Measurements from ENCODE around the gene GULP1.
"Not testable (repeated sequence)": the region's sequence is repeated elsewhere in the genome, so short reads cannot be mapped to it uniquely, and the experiment has no call there.

The GULP1 gene

DNA sequence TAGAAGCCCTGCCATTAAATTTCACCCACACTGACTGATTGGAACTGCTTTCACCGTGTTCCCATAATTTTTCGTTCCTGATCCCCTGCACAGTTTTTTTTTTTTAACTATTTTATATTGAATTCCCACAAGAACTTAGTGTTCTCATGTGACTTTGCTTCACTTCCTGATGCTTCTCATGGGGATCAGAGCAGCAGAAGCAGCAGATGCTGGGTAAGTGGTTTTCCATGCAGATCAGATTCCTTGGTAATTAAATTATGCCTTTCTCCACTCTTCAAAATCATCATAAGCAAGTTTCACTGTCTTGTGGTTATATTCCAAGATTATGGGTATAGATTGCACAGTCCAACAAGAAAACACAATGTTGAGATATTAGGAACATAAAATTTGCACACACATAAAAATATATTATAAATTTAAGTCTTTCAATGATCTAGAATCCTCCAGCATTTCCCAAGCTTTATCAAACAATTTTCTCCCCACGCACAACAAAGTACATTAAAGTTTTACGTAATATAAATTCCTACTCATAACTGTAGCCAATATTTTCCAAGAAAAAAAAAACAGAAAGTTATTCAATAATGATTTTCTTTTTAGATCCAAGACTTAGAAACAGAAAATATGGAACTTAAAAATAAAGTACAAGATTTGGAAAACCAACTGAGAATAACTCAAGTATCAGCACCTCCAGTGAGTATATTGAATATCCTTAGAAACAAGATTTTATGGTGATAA lies 277.9 kb downstream of the GULP1 start:
- no peak for DNase-seq

DNA sequence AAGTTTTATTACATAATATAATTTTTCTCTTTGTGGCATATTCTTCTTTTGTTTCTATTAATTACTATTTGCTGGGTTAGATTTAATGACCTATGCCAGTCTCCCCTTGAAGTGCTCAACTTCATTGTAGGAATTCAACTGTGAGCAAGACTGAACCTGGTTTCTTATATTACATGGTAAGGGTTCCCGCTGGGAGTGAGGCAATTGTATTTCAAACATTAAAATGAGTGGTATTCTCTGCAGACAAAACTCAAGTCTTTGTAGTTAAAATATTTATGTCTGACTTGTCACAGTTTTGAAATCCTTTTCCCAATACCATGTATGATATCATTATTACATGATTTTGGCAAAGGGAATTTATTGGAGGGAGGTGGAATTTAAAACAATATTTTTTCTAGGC lies 278.7 kb downstream of the GULP1 start:
- no peak for DNase-seq

DNA sequence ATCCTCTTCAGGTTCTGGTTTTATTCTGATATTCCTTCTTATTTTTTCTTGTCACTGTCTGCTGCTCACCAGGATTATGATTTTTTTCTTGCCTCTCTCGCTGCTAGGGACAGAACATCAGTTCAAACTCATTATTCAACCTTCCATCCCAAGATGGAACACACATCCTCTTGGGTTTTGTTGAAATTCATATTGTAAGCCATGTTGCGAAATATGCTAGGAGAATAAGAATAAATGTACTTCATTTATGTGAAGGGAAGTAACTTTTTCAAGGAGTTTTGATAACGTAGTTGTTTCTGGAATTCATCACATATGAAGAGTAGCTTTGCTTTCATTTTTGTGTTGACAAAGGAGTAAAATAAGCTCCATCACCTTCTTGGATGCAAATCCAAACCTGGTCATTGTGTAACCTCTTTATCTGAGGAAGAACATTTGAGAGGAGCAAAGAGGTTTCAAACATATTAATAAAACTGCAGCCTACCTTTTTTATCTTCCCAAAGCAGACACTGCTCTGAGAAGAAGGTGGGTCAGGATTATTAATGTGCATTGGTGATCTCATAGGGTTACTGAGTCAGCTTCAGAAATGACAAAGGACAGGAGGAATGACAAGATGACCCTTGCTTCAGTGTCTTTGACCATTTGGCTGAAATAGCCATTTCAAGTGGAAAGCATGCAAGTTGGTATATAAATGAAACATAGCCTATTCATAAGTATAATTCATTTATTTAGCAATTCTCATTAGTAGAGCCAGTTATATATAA lies 280.0 kb downstream of the GULP1 start:
- no peak for DNase-seq

DNA sequence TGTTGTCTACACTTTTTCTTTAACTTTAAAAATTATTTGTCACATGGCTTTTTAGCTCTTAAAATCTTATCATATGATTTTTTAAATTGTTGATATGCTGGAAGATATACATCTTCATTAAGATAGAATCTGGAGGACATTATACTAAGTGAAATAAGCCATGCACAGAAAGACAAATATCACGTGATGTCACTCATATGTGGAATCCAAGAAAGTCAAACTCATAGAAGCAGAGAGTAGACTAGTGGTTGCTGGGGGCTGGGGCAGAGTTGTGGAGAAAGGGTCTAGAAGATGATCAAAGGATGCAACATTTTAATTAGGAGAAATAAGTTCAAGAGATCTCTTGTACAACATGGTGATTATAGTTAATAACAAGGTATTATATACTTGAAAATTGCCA lies 280.9 kb downstream of the GULP1 start:
- DNase-seq, result no peak

DNA sequence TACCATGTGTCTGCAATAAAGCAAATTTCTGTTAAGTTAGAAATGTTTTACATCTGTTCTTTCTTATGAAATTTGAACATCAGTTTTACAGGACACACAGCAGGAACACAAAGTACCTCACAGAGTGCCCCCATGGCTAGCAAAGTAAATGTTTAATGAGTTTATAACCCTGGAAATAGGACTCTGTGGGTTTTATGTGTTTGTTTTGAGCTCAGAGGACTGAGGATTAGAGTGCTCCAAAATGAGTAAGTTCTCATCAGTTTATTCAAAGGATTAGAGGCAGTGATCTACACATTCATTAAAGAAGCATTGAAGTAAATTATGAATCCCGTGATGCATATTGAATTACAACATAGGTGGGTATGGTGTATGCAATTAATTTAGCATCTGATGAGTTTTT lies 281.8 kb downstream of the GULP1 start:
- DNase-seq, result no peak

DNA sequence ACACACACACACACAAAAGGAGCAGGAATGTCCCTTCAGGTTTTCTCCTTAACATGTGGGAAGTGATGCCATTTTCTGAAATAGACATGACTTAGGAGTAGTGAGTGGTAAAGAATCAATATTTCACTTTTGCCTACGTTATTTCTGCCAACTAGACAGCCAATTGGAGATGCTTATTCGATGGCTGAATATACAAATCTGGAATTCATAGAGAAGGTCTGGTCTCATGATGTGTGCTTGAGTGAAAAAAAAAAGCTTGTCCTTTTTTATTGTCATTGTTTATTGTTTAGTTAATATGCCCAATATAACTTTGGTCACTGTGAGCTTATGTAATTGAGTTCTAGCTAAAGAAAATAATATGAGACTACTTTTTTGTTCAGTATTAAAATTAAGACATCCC lies 284.3 kb downstream of the GULP1 start:
- no peak for DNase-seq

DNA sequence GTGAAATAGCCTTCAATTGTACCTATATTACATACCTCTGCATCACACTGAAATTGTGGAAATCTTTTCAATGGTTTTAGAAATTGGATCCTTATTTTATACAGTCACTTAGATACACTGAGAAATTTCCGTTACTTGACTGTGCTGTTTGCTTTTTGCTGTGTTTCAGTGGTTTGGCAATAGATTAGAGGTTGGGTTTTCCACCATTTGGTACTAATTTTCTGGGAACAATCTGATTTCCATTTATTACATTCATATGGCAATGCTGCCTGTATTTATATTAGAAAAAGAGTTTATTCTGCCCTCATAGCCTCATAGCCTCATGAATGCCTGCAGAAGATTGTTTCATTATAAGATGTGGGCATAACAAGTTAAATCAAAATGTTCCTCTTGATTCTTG lies 285.0 kb downstream of the GULP1 start:
- DNase-seq, result no peak

DNA sequence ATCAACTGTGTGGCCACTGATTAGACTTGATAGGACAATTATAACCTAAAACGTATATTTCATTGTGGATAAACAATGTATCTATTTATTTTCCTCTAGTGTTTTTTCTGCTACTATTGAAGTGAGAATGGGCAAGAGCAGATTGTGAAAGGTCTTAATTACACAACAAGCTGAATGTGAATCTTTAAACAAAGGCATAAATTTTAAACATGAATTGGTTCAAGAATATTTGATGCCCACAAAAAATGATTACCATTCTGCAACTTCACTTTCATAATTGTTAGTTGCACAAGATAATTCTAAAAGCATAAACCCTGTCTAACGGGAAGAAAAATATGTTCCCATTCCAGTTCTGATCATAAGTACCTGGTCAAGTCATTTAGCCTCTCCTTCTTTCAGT lies 285.6 kb downstream of the GULP1 start:
- no peak for DNase-seq

DNA sequence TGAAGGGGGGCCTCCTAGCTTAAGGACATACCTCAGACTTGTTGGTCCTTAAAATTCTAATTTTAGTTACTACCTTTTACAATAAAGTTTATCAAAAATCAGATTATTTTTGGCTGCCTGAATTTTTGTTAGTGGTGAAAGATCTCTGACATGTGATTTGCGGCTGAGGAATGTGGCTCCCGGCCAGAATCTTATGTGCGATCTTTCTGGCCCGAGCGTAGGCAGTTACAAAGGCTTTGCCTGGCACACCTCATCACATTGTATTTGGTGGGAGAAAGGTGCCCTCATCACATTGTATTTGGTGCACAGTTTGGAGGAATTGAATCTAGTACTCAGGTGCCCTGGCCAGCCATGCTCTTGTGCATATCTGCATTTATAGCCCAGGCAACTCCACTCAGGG lies 289.1 kb downstream of the GULP1 start:
- no peak for DNase-seq

DNA sequence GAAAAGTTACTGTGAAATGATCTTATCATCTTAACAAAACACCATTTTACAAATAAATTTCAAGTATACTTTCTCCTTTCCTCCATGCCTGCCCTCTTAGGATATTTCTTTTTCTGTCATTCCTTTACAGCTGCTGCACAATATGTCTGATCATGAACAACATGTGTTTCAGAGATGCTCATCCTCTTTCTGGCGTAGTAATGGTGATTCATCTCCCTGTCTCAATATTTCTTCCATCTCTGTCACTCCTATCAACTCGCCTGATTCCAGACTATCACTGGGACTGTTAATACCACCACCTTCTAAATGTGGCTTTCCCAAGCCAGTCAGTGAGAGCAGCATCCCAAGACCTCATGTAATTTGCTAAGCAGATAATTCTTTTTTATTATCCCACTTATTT lies 290.5 kb downstream of the GULP1 start:
- no peak for DNase-seq

DNA sequence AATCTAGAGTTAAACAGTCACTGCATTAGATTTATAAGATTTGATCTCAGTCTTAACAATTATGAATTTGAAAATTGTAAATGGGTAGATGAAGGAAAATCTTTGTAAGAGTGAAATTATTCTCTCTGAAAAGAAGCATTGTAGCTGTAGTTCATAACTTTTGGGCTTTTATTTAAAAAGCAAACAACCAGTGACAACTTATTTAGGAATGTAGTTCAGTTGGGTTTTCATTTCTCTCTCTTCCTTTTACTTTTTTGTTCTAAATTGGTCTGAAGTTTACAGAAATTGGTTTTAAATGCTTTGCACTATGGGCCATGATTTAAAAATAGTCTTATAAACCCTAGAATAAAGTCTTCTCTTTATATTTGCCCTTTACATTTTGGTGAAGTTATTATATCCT lies 296.6 kb downstream of the GULP1 start:
- no peak for DNase-seq

DNA sequence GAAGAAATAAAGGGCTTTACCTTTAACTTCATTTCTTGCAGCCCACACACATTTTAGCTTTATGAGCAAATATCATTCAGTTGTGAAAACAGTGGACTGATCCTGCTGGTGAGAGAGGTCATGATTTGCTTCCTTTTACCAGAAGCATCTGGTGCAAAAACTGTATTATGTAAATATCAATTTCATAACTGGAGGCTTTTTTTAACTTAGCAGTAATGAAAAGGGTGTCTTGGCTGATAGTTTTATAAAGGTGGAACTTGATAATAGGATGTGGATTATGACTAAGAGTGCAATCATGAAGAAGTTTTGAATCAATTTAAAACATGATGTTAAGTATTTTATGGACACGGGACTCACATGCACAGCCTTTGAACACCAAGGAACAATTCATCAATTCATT lies 304.4 kb downstream of the GULP1 start:
- no peak for DNase-seq

DNA sequence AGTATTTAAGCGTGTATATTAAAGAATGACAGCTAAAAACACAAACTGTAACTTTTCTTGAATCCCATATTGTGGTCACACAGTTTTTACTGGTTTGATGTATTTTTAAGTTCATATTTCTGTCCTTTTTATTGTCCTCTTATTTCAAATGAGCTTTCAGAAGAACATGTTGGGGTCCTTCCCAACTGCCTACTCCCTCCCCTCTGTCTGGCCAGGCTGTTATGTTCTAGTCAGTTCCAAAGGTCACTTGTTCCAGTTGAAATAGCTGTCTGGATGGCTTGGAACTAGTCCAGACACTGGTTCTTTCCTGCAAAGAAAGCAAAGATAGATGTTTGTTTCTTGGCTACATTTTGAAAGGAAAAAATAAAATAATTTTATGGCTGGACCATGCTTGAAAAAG lies 306.9 kb downstream of the GULP1 start:
- no peak for DNase-seq

DNA sequence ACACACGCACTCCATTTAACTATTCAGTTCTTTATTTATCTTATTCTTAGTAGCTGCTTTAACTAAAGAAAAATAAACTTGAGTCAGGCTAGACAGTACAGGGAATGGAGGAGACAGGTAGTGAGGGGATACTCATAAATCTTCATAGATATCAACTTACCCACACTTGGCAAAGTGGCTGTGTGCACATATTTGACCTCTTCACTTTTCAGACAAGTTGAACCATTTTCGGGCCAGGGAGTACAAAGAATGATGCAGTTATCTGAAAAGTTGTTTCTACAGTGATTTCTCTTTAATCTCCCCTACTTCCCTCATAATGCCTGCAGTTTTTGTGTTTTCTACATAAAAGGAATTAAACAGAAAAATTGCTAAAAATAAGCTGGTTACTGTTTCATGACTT lies 307.5 kb downstream of the GULP1 start:
- DNase-seq, result no peak

DNA sequence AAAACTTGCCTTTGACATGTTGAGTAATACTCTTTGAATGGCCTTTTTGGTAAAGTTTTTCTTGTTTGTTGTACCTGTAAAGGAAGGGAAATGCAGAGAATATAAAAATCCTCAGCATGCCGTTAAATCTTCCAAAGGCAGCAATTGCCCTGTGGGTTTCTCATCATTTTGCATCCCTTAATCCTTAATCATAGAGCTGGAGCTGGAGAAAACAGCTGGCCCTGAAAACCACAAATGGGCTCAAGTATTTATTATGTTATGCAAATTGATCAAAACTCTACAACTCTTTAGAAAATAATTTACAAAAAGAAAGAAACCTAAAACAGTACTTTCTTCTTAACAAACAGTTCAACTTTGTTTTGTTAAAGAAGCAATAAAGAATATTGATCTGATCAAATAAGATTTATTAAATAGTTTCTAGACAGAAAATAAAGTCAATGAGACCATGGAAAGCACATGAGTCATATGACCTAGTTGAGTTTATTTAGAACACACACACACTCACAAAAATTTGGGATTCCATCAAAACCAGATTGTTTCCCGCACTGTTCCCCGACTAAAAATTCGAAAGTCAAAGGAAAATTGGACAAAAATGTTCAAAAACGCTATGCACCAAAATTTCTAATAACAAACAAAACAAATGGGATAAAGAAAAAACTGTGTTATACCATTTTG lies 309.0 kb downstream of the GULP1 start:
- DNase-seq, result no peak

DNA sequence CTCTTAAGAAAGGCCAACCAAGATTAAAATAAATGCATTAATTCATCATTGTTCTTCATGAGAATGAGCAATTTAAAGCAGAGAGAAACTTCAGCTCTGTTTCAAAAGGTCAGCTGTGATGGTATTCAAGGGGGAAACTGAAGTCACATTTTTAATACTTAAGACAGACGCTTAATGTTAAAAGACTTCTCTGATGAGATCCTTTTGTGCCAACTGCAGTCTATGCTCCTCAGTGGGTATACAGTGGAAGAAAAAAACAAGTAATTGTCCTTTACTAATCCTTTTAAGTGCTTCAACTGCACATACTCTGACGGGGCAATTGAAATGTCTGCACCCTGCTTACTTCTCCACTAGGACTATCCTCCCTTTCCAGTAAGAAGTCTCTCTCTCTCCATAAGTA lies 309.7 kb downstream of the GULP1 start:
- DNase-seq, result no peak

DNA sequence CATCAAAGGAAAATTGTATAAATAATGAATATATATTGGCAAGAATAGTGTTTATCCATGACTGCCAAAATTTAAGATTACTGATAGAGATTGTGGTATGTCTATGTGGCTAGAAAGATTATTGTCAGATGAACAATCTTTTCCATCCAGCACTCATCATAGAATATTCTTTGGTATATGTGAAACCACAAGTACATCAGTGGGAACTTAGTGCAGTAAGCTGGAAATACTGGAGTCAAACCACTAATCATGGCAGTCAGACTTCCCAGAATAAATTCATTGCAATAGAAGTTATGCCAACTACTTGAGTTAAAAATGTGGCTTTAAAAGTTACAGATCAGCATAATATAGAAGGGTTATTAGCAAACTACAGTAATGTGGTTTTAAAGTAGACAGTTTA lies 310.3 kb downstream of the GULP1 start:
- DNase-seq, result no peak

DNA sequence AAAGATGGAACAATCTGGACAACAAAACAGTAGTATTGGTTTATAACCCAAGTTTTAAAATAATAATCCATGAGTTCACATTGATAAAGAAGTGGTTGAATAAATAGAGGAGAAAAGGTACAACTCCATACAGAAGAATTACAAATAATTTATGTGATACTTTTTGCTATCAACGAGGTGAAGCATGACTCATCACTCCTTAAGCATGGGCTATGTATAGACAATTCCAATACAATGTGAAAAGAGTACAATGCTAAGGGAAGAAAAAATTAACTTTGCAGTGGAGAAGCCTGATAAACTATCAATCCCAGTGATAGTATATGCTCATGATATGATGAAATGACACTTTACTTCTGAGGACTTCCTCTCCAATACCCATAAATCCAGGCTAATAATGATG lies 312.9 kb downstream of the GULP1 start:
- no peak for DNase-seq

DNA sequence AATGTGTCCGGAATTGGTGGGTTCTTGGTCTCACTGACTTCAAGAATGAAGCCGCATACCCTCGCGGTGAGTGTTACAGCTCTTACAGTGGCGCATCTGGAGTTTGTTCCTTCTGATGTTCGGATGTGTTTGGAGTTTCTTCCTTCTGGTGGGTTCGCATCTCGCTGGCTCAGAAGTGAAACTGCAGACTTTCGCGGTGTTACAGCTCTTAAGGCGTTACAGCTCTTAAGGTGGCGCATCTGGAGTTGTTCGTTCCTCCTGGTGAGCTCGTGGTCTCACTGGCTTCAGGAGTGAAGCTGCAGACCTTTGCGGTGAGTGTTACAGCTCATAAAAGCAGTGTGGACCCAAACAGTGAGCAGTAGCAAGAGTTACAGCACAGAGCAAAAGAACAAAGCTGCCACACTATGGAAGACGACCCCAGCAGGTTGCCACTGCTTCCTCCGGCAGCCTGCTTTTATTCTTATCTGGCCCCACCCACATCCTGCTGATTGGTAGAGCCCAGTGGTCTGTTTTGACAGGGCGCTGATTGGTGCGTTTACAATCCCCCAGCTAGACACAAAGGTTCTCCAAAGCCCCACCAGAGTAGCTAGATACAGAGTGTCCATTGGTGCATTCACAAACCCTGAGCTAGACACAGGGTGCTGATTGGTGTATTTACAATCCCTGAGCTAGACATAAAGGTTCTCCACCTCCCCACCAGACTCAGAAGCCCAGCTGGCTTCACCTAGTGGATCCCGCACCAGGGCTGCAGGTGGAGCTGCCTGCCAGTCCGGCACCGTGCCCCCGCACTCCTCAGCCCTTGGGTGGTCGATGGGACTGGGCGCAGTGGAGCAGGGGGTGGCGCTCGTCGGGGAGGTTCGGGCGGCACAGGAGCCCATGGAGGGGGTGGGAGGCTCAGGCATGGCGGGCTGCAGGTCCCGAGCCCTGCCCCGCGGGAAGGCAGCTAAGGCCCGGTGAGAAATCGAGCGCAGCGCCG lies 314.2 kb downstream of the GULP1 start:
- not testable (repeated sequence) for DNase-seq

DNA sequence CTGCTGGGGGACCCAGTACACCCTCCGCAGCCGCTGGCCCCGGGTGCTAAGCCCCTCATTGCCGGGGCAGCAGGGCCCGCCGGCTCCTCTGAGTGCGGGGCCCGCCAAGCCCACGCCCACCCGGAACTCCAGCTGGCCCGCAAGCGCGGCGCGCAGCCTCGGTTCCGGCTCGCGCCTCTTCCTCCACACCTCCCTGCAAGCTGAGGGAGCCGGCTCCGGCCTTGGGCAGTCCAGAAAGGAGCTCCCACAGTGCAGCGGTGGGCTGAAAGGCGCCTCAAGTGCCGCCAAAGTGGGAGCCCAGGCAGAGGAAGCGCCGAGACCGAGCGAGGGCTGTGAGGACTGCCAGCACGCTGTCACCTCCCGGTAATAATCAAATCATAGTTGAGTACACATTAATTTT lies 314.9 kb downstream of the GULP1 start:
- DNase-seq, result not testable (repeated sequence)

DNA sequence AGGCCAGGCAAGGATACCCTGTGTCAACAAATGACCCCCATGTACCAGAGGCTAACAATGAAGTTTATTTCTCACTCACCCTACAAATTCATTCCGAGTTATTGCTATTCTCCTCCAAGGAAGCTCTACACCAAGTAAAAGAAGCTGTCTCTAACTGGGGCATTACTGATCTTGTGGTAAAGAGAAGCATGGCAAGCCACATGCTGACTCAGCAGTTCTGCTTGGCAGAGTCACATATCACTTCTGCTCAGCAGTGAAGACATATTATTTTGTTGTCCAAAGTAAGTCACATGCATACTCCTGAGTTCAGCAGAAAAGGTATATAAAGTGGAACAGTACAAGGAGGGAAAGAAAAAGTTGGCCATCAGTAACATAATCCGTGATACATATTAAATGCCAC lies 315.8 kb downstream of the GULP1 start:
- DNase-seq, result no peak

DNA sequence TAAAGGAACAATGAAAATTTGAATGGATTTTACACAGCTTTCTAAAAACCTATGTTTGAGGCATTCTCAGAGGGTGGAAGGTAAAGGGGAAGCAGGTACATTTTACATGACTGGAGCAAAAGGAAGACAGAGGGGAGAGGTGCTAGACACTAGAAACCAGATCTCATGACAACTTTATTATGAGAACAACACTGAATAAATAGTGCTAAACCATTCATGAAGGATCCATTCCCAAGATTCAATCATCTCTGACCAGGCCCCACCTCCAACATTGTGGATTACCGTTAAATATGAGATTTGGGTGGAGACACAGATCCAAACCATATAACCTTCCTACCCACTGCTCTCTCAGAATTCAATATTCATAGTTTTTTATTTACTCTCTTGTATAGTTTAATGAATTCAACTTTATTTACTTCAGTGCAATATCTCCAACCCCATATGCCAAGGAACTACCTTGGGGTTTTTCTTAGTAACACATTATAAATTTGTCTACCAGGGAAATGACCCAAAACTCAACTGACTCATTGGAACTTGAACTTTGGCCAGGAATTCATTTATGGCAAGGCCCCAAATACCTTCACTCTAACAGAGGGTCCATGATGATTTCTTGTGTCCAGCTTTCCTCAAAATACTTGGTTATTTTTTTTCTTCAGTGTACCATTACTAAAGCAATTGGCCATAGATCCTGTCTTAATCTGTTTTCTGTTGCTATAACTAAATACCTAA lies 317.8 kb downstream of the GULP1 start:
- no peak for DNase-seq

All from NCI-H345 (cell line).